HL-60 (cell line): Measurements from ENCODE around the gene TTC28.

Source experiments
- CTCF ChIP-seq: IDR thresholded peaks from one replicate; pipeline ENCODE4 v1.5.1; 2011; ENCODE audit warnings: low read length, control low read depth, inconsistent platforms; ENCODE audit not compliant: insufficient read depth
- POLR2AphosphoS5 ChIP-seq: IDR thresholded peaks from 2 replicates; pipeline ENCODE4 v1.6.1; 2012; ENCODE audit warnings: low read depth

- TF ChIP-seq CTCF: no peak
- TF ChIP-seq POLR2AphosphoS5: no peak
Observed at GRCh38 chr22:28417431-28417830, 262.2 kb downstream of the TTC28 start.
